NK-92 treated with Interleukin-12 subunit alpha and Interleukin-12 subunit beta, amount 100 ng/mL, for 24 hours (cell line): ENCODE measurements around the gene PAMR1.

ENCODE experiments used
- DNase-seq: peaks from one replicate; lab custom pipeline; 2025; lab: John Stamatoyannopoulos, UW

Gene PAMR1

GRCh38 chr11:35402751-35403660, 122.4 kb downstream of the PAMR1 start:
- no peak for DNase-seq

- no peak for DNase-seq
Observed at GRCh38 chr11:35398881-35399280, 126.5 kb downstream of the PAMR1 start.

- no peak for DNase-seq
Observed at GRCh38 chr11:35394941-35395340, 130.5 kb downstream of the PAMR1 start.

GRCh38 chr11:35393098-35393497, 132.3 kb downstream of the PAMR1 start:
- no peak for DNase-seq

- DNase-seq = peak; percentile 62
Observed at GRCh38 chr11:35391922-35392688, 133.3 kb downstream of the PAMR1 start.

- DNase-seq = no peak
Observed at GRCh38 chr11:35390737-35391682, 134.4 kb downstream of the PAMR1 start.

GRCh38 chr11:35389897-35390465, 135.4 kb downstream of the PAMR1 start:
- no peak for DNase-seq

- no peak for DNase-seq
Observed at GRCh38 chr11:35389112-35389511, 136.3 kb downstream of the PAMR1 start.

GRCh38 chr11:35388061-35388460, 137.4 kb downstream of the PAMR1 start:
- no peak for DNase-seq

- no peak for DNase-seq
Observed at GRCh38 chr11:35387111-35387982, 138.1 kb downstream of the PAMR1 start.

- DNase-seq = no peak
Observed at GRCh38 chr11:35383953-35384352, 141.5 kb downstream of the PAMR1 start.
